HG02759 (cell line): ENCODE measurements around the gene LHX4.

Source experiments
- ATAC-seq: cut with Tn5 transposase; IDR thresholded peaks from one replicate; pipeline ENCODE4 v1.9.1; 2021; ENCODE audit warnings: mild to moderate bottlenecking, moderate library complexity; ENCODE audit not compliant: unreplicated experiment

Gene LHX4

DNA sequence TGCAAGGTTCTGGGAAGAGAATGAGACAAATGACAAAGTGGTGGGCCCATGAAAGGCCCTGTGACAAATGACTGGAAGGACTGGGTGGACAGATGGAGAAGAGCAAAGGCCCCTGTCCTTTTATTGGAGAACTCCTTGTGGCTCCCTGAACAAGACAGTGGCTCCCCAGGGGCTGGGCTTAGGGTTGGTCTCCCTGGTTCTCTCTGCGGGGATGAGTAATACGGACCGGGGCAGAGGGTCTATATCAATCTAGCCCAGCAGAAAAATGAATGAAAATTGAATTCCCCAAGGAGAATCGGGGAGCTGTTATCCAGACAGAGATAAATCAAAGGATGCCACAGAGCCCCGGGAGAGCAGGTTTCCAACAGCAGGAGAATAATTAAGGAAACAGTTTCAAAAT, 5.2 kb upstream of the LHX4 start:
- no peak for ATAC-seq

DNA sequence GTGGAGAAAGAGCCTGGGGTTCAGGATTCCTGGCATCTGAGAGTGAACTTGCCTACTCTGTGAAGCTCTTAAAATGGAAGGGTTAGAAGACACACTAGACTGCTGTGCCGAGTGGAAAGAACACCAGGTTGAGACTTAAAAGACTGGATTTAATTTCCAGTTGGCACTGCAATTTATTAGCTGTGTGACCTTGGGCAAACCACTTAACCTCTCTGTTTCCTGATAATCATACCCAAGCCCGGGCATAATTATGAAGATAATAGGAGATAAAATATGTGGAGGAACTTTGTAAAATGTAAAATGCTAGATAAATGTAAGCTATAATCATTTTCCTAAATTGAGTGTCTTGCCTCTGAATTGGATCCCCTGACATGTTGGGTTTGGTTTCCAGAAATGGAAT, 4.7 kb upstream of the LHX4 start:
- ATAC-seq = no peak

DNA sequence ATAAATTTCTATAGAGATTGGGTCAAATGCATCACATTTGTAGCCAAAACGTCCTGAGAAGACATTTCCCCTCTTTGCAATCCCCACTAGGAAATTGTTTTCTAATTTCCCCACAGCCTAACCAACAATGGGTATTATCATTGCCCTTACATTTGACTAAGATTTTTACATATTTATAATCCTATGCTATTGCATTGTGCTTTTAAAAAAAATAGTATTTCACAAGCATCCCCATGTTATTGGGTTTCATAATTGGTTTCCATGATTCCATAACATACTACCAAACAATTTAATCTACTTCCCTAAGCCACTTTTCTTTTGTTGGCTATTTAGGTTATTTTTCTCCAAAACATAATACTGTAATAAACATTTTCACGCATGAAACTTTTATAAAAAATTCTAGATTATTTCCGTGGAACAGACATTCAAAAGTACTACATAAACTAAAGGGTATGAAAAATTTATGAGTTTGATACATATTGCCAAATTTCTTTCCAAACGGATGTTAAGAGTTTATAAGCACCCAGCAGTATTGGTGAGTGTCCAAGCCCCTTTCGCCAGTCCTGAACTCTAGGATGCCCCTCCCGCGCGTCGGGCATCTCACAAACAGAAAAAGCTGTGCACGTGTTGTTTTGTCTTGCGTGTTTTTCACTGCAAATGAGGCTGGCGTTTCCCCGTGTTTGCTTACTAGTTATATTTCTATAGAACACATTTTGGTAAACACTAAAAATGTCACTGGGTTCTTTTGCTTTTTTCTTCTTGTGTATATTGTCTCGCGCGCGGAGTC, 2.0 kb upstream of the LHX4 start:
- ATAC-seq = no peak

DNA sequence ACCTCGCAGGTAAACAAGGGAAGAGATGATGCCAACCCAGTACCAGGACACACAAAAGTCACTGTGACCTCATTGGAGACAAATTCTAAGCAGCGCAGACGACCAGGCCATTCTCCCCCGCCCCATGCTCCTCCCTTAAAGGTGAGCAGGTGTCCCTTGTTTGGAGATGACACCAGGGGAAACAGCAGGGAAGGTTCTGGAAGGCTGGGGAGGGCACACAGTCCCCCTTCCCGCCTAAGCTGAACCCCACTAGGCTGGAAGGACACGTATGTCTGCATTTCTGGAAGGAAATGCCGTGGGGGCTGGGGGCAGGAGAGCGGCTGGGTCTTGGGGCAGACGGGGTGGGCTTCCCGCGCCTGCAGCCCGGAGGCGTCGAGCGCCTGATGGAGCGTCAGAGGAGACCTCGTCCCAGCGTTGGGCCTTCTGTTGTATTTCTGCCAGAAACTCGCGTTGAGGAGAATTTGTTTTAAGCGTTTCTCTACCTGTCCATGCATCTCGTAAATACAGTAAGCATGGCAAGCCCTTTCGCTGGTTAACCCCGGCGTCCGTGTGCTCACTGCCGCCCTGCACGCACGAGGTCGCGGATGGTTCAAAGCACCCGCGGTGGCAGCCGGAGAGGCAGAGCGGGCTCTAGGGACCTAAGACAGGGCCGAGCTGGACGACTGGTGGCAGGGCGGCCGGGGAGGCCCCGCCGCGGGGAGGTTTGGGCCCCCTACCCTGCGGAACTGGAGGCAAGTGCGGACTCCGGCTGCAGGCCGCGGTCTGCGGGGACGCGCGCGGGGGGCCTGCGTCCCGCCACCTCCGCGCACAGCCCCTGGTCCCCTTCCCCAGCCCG, 1.2 kb upstream of the LHX4 start:
- ATAC-seq = peak; percentile 24

DNA sequence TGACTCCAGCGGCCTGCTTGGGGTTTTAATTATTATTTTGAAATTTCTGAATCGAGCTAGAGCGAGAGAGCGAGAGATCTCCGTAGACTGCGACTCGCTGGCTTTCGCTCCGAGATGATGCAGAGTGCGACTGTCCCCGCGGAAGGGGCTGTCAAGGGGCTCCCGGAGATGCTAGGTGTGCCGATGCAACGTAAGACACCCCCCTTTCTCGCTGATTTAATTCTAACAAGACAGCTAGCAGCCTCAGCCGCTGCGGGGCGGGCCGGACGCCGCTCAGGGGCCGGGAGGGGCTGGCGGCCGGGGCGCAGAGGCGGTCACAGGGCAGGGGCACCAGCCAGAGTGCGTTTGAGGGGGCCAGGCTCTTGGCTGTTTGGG, 339 bp downstream of the LHX4 start:
- no peak for ATAC-seq

DNA sequence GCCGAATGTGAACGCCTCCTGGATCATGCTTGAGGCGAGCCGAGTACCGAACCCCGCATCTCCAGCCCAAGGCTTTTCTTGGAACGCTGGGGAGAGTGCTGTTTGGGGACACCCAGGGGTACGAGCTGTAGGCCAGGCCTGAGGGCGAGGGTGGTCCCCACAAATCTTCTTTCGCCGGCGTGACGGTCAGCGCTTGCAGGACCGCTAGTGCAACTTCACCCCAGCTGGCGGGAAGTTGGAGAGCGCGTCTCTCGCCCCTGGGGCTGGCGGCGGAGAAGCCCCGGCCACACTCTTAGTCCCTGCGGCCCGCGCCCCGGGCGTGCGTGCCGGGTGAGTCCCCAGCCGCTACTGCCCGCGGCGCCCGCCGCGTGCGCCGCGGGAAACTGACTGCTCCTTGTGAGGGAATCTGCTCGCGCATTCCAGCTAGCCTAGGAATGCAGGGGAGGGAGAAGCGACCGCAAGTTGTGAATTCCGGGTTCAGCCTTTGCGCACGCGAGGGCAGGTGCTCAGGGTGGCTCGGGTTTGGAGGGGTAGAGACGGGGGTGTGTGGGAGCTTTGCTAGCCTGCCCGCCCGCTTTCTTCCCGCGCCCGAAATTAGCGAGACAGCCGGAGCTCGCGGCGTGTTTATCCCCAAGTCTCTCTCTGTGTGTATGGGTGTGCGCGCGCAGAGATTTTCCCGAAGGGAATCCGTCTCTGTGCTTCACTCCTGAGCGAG, 884 bp downstream of the LHX4 start:
- no peak for ATAC-seq

DNA sequence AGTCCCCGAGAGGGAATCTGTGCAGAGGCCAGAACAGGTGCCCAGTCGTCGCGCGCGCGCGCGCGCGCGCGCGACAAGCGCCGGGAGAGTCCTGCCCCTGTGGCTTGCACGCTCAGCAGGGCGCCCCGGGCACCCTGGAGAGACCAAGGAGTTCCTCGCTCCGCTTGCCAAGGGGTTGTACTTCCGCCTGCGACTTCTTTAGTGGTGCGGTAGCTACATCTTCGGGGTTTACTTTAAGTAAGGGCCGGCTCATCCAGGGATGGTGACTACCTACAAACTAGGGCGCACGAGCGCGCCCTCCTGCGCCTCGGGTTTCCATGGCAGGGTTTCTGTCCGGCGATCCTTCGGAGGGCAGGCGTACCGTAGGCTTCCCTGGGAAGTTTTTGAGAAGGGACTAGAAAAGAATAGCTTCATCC, 1.4 kb downstream of the LHX4 start:
- no peak for ATAC-seq

DNA sequence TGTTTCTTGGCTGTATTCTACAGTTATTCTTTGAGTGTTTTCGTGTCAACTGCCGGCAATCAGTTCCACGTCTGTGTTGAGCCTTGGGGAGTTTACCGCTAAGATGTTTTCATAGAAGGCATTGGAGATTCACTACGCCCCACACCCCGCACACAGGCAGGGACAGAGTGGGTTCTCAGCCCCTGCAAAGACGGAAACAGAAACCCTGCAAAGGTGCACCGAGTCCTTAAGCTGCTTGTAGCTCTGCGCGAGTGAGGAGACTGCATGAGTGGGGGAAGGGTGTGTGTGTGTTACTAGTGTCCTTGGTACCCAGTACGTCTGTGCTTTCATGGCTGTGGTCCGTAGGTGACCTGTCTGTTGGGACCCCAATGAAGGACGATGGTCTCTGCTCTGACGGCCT, 1.9 kb downstream of the LHX4 start:
- ATAC-seq = no peak

DNA sequence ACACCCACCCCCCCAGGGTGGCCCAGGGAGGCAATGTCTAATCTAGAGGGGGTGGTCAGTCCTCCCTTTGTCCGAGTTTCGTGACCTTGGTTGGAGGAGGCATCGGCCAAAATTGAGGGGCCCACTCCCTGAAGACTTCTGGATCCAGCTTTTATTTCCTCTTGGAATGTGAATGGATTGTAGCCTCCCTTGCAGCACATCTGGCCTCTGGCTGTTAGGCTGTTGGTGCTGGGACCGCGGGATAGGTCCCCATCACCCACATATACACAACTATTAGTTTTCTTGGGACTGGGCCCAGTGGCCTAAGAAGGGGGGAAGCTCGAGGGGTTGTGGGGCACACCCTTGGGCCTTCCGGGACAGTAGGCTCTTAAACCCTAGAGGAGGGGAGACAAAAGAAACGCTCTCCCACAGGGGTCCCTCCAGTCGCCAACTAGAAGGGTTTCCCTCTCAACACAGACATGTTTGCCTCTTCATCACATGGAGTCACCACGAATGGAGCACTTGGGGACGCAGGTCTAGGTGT, 2.5 kb downstream of the LHX4 start:
- no peak for ATAC-seq

DNA sequence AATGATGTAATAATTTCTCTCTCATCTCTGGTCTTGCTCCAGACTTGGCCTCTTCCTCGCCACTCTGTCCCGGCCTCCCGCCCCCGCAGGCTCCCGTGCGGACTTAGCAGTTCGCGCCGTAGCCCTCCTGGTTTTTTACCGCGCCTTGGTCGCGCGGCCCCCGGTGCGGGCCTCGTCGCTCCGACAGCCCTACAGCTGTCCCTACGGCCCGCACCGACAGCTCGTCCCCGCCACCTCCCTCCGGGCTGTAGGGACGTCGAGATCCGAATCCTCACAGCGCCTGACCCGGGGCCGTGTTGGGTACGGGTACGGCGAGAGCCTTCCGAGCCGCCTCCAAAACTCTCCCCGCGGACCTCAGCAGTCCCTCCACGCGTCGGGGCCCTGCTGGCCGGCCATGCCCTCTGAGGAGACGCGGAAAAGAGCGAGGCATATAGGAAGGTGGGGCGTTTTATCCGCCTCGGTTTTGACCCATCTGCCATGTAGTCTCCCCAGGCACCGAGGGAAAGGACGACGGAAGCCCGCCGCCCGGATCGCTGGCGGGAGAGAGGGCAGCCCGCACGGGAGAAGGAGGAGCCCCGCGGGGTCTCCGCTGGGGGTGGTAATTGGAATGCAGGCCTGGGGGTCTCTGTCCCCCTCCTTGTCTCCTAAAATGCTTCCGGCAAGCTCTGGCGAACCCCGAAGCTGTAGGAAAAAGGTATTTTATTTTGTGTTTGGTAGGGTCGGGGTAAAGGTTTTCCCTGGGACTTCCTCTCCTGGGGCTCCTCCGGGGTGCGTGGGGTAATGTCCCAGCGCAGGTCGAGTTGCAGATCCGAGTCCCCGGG, 3.3 kb downstream of the LHX4 start:
- no peak for ATAC-seq

DNA sequence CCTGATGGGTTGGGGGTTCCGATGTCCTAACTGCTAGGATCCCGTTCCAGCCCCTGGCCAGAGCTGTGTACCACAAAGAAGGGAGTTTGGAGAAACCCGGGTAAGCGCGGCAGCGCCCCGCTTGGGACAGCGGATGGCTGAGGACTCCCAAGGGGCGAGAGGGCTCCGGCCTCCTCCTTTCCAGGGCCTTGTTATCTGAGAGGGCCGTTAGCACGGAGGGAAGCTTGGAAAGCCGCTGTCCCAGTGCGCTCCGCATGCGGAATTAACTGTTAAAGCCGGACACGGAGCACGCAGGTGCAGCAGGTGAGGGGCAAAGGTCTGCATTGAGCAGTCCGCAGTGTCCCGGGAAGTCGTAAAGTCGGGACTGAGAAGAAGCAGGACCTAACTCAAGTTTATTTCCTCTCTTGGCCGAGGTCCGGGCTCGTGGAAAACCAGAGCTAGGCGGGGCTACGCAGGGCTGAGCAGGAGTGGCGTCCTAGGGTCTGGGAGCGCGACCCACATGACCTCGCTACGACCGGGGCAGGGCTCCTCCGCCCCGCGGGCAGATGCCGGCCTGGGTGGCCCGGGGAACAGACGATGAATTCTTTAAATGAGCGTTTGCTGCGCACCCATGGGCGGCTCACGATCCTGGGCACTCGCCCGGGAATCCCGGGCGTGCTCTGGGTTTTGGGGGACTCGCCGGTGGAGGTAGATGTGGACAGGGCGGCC, 4.5 kb downstream of the LHX4 start:
- no peak for ATAC-seq

DNA sequence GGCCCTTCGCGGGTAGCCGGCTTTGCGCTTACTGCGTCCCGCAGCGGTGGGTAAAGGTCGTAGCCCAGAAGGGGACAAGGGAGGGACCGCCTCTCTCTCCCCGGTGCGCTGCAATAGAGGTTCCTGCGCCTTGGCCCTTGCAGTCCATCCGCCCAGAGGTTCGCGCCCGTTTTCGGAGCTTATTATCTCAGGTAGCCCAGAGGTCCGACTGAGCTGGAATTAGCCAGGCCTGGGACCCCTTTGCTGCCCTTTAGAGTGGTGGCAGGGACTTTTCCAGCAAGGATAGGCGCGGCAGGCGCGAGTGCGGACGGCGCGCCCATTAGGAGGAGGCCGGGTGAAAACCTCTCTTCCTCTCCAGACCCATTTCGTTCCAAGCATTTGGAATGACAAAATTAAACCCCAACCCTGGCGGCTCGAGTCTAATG, 5.0 kb downstream of the LHX4 start:
- no peak for ATAC-seq

DNA sequence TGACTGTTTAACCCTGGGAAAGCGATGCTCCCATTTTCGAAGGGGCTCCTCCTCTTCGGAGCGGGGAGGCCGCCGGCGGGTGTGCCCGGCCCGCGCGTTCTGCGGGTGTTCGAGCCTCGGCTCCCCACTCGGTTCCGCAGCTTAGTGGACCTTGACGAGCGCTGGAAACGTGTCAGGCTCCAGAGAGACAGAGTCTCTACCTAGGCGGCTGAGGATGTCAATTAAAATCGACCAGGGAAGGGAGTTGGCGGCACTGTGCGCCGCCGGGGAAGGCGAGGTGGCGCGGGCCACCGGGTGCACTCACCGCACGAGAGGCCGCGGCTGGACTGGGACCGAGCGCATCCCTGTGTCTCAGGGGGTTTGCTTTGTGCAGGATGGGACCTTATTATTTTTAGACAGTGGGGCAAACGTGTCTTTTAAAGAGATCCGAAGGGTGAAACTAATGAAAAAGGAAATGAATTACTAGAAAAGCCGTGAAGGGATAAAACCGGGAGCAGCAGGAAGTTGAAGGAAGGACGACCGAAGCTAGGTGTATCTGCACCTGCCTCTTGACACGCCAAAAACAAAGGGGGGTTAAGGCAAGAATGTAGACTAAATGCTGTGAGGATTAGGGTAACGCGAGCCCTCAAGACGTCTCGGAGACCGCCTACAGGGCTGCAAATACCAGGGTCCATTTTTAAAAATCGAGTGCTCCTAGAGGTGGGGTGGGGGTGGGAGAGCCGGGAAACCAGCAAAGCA, 5.6 kb downstream of the LHX4 start:
- no peak for ATAC-seq

DNA sequence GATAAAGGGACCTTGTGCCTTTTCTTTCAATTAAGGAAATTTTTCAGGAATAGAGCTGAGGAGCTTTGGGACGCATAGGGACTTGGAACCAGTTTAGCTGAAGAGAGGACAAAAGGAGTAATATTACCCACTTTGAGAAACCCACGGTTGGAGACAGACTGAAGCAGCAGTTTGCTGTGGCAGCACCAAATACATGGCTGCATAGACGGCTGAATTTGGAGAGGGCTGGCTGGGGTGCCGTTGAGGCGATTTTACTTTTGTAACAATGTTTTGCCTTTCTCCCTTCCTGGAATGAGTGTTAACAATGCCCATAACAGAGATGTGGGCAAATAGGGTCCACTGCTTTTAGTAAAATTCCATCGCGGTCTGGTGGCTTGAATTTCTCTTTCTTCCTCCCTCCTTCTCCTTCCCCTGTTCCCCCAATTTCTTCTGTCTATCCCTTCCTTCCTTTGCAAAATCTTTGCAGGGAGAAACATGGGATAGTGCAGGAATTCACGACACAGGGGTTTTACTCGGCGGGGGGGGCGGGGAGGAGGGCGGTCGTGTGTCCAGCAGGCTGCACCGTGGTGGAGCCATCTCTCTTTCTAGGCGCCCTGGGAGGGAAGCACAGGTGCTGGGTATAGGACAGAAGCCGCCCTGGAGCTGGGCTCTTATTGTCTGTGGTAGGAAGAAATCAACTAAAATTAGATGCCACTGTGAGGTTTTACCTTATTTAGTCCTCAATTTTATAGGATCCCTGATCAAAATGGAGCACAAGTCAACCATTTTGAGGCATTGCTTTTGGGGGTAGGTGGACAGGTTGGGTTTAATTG, 6.8 kb downstream of the LHX4 start:
- no peak for ATAC-seq

DNA sequence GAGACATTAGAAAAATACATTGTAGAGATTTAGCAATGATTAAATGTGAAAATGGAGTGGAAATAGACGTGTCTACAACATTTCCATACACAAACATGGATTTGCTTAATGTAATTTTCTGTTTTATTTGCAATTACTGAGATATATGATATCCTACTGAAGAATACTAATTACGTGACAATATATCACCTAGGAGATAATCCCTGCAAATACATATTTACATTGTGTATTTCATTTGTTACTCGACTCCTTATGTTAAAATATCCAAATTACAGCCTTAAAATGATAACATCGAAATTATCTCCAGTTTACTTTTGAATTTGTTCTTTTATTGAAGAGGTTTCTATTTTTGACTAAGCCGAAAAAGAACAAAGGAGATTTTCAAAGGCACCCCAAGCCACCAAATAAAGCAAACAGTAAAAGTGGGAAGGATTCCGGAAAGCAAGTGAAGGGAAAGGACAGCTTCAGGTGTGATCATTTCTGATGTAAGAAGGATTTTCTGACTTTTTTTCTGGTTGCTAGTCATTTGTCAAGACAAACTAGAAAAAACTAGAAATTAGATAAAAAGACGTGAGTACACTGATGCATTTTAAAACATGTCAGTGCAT, 7.9 kb downstream of the LHX4 start:
- no peak for ATAC-seq

DNA sequence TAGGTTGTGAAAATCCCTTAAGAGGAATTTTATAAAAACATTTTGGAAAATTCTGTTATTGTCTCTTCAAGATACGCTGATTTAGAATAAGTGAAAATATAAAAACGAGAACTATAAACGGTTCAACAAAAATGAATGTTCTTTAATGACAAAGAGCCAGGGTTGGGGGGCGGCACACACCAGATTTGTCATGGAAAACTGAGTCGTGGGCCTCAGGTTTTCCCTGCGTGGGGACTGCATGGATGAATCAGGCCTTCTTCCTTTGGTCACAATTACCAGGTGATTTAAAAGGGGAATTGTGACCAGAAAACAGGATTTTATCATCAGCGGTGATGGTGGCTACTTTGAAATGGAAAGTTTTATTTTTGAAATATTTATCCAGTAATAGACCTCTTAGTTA, 8.6 kb downstream of the LHX4 start:
- ATAC-seq = no peak

DNA sequence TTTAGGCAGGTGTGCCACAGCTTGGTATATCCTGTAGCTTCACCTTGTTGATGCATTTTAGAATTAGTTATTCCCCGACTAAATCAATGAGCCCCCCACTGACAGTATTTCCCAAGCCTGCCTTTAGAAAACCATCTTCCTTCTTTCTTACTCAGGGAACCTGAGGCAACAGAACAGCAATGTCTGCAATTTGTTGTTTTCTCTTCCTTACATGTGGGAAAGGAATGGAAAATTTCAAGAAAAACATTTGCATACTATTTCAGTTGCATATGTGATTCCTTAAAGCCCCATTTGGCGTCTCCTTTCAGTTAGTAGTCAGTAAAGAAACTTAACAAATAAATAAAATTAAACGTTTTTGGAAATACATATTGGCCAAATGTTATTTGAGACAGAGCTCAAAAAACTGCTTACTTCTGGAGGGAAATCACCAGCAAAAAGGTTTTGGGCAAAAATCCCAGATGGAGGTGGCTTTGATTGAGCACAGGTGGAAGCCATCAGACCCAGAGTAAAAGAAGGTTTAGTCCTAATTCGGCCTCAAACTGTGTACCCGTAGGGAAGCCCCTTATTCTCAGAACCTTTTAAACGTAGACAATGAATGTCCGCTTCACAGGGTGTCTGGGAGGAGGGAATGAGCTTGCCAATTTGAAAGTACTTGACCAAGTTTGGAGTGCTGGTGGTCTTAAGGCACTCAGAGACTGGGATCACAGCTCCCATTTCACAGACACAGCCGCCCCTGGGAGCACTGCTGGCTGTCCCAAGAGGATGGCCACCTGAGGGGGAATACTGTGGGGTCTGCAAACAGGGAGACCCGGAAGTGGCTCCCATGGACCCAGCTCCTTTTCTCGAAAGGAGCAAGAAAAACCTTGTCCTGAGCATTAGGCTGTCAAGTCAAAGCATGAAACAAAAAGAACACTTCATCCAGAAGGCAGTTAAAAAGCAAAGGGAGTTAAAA, 9.4 kb downstream of the LHX4 start:
- ATAC-seq = no peak
